ENCODE data around the gene CEACAM19. TPM values are rescaled to one million over a fixed set of nuclear protein-coding genes. Genes with fewer than 3 reads are reported as not detected.
"Not testable (repeated sequence)": the region's sequence is repeated elsewhere in the genome, so short reads cannot be mapped to it uniquely, and the experiment has no call there.

The CEACAM19 gene
- total RNA-seq, 2 donors from 2014 or later = 5.3 to 6.1 TPM

DNA sequence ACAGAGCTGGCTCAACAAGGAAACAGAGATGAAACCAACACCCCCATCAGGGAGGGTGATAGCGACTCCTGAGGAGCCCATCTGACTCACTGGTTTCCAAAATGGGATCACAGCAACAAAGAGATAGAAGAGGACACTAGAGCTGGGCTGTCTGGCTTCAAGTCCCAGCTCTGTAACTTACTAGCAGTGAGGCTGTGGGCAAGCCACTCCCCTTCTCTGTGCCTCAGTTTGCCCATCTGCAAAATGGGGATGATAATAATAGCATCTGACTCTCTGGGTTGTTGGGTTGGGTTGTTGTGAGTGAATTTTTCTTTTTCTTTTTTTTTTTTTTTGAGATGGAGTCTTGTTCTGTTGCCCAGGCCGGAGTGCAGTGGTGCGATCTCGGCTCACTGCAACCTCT lies 43.7 kb upstream of the CEACAM19 start:
- TF ChIP-seq CTCF (IDR thresholded peaks at IDR 0.05) = no peak
- Histone ChIP-seq H3K36me3 (no peaks in the 10 kb centered on the region), H3K9me3 (no peaks in the 10 kb centered on the region), H3K27me3 (no peaks in the 10 kb centered on the region), H3K9ac (ENCODE audit: low read depth in 2 of 2, low read length in 2 of 2) (no peak overlapping the region), H3K4me1 (no peaks in the 10 kb centered on the region), H3K27ac (no peak overlapping the region), H3K4me3 (no peak overlapping the region)
- no peak for DNase-seq
- intact Hi-C loops (cut with DNase I) = no loop called here

- DNase-seq = no peak
- H3K4me1 ChIP-seq = no peaks in the 10 kb centered on the region
- H3K9ac ChIP-seq (ENCODE audit: low read depth in 2 of 2, low read length in 2 of 2) = no peak overlapping the region
- no peaks in the 10 kb centered on the region for H3K36me3 ChIP-seq
- H3K27ac ChIP-seq = no peak overlapping the region
- no peak overlapping the region for H3K4me3 ChIP-seq
- no peaks in the 10 kb centered on the region for H3K27me3 ChIP-seq
- no peaks in the 10 kb centered on the region for H3K9me3 ChIP-seq
- intact Hi-C loops (cut with DNase I) = no loop called here
- TF ChIP-seq CTCF (IDR thresholded peaks at IDR 0.05) = no peak
These were observed 42.5 kb upstream of the CEACAM19 start for GRCh38 chr19:44628793-44629192.

DNA sequence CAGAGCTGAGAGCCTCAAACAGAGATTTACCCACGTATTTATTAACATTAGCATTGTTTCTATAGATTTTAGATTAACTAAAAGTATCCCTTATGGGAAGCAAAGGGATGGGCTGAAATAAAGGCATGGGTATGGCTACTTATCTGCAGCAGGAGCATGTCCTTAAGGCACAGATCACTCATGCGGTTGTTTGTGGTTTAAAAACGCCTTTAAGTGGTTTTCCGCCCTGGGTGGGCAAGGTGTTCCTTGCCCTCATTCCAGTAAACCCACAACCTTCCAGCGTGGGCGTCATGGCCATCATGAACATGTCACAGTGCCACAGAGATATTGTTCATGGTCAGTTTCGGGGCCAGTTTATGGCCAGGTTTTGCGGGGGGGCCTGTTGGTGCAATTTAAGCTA lies 39.7 kb upstream of the CEACAM19 start:
- H3K9me3 ChIP-seq; H3K4me3 ChIP-seq; intact Hi-C loops (cut with DNase I); H3K4me1 ChIP-seq; DNase-seq; H3K9ac ChIP-seq (ENCODE audit: low read depth in 2 of 2, low read length in 2 of 2); H3K27ac ChIP-seq; H3K36me3 ChIP-seq; H3K27me3 ChIP-seq: not testable (repeated sequence)

- H3K9ac ChIP-seq (ENCODE audit: low read depth in 2 of 2, low read length in 2 of 2); intact Hi-C loops (cut with DNase I); H3K27me3 ChIP-seq; H3K4me1 ChIP-seq; H3K4me3 ChIP-seq; H3K27ac ChIP-seq; H3K9me3 ChIP-seq; DNase-seq; H3K36me3 ChIP-seq: not testable (repeated sequence)
These were observed 37.2 kb upstream of the CEACAM19 start for GRCh38 chr19:44634058-44634457.

DNA sequence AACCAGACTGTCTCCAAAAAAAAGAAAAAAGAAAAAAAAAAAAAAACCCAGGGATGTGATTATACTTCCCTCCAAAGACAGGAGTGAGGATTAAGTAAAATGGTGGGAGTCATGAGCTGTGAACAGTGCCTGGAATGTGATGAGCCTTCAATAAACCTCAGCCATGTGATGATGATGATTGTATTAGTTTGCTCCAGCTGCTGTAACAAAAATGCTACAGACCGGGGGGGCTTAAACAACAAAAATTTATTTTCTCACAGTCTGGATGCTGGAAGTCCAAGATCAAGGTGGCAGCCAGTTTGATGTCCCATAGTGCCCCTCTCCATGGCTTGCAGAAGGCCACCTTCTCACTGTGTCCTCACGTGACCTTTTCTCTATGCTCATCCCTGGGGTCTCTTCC lies 36.5 kb upstream of the CEACAM19 start:
- H3K27me3 ChIP-seq = no peaks in the 10 kb centered on the region
- no peak overlapping the region for H3K27ac ChIP-seq
- intact Hi-C loops (cut with DNase I) = no loop called here
- no peak overlapping the region for H3K9ac ChIP-seq (ENCODE audit: low read depth in 2 of 2, low read length in 2 of 2)
- no peak overlapping the region for H3K4me3 ChIP-seq
- no peak for DNase-seq
- no peak for TF ChIP-seq CTCF (IDR thresholded peaks at IDR 0.05)
- H3K9me3 ChIP-seq = no peaks in the 10 kb centered on the region
- H3K36me3 ChIP-seq = no peaks in the 10 kb centered on the region
- peaks cover 8% of the 10 kb centered on the region for H3K4me1 ChIP-seq

GRCh38 chr19:44635581-44636438 lies 35.5 kb upstream of the CEACAM19 start:
- no peaks in the 10 kb centered on the region for H3K27me3 ChIP-seq
- no peaks in the 10 kb centered on the region for H3K36me3 ChIP-seq
- peaks cover 8% of the 10 kb centered on the region for H3K4me1 ChIP-seq
- no peak for TF ChIP-seq CTCF (IDR thresholded peaks at IDR 0.05)
- H3K27ac ChIP-seq = no peak overlapping the region
- intact Hi-C loops (cut with DNase I) = no loop called here
- no peaks in the 10 kb centered on the region for H3K9me3 ChIP-seq
- no peak for DNase-seq
- no peak overlapping the region for H3K4me3 ChIP-seq
- no peak overlapping the region for H3K9ac ChIP-seq (ENCODE audit: low read depth in 2 of 2, low read length in 2 of 2)
